Measurements from ENCODE around the gene CMTM7.
A peak's percentile ranks its signal among the peaks of the same experiment; 100 is the strongest.

The CMTM7 gene

GRCh38 chr3:32500231-32500630 lies 108.6 kb downstream of the CMTM7 start:
- no peak for DNase-seq (ENCODE audit: extremely low read depth, low read depth)
- TF ChIP-seq, protein P1, sequence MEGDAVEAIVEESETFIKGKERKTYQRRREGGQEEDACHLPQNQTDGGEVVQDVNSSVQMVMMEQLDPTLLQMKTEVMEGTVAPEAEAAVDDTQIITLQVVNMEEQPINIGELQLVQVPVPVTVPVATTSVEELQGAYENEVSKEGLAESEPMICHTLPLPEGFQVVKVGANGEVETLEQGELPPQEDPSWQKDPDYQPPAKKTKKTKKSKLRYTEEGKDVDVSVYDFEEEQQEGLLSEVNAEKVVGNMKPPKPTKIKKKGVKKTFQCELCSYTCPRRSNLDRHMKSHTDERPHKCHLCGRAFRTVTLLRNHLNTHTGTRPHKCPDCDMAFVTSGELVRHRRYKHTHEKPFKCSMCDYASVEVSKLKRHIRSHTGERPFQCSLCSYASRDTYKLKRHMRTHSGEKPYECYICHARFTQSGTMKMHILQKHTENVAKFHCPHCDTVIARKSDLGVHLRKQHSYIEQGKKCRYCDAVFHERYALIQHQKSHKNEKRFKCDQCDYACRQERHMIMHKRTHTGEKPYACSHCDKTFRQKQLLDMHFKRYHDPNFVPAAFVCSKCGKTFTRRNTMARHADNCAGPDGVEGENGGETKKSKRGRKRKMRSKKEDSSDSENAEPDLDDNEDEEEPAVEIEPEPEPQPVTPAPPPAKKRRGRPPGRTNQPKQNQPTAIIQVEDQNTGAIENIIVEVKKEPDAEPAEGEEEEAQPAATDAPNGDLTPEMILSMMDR (IDR thresholded peaks at IDR 0.05; ENCODE audit: low read depth, low read length, missing control alignments), result no peak
- H3K4me3 ChIP-seq (replicated peaks; ENCODE audit: low read depth, low read length), result no peak overlapping the region

DNA sequence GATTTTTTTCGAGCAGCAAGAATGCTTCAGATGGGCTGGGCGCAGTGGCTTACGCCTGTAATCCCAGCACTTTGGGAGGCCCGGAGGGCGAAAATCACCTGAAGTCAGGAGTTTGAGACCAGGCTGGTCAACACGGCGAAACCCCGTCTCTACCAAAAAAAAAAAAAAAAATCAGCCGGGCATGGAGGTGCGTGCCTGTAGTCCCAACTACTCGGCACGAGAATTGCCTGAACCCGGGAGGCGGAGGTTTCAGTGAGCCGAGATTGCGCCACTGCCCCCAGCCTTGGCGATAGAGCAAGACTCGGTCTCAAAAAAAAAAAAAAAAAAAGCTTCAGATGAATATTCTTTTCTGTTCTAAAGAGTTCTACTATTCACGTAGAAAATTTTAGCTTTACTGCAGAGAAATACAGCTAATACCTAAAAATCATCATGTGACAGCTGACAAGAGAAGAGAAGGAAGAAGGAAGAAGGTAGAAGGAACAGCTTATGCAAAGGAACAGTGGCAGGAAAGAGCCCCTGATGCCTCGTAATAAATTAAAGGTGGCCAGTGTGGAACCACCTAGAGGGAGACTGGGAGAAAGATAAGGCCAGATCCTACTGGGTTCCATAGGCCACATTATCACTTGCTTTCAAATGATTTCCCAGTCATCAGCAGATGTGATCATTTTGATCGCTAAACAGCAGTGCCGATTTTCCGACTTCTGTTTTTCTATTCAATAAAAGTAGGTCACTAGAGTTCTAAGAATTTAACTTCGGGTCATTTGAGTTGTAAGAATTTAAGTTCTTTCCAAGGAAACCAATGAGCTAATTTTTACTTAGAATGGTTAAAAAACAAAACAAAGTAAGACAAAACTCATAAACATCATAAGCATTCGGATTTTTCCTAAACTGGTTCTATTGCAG lies 109.5 kb downstream of the CMTM7 start:
- TF ChIP-seq, protein P1 (IDR thresholded peaks at IDR 0.05; ENCODE audit: low read depth, low read length, missing control alignments), result no peak
- peak overlapping the region; percentile 78 for H3K4me3 ChIP-seq (replicated peaks; ENCODE audit: low read depth, low read length)
- no peak for DNase-seq (ENCODE audit: extremely low read depth, low read depth)

DNA sequence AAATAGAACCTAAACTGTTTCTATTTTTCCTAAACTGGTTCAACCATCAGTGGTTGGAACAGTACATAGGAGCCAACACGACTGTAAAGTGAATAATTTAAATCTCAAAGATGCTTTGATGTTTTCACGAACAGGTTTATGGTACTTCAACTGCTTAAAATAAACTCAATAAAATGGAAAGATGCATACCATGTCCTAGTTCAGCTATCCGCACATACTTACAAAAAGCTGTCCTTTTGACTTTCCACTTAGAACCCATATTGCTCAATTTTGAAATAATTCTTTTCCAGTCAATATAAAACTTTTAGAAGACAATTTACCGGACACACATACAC lies 110.1 kb downstream of the CMTM7 start:
- no peak for DNase-seq (ENCODE audit: extremely low read depth, low read depth)
- H3K4me3 ChIP-seq (replicated peaks; ENCODE audit: low read depth, low read length), result peak overlapping the region; percentile 78
- TF ChIP-seq, protein P1 (IDR thresholded peaks at IDR 0.05; ENCODE audit: low read depth, low read length, missing control alignments), result no peak

- TF ChIP-seq, protein P1 (IDR thresholded peaks at IDR 0.05; ENCODE audit: low read depth, low read length, missing control alignments), result no peak
- H3K4me3 ChIP-seq (replicated peaks; ENCODE audit: low read depth, low read length), result peak within 1 kb of the TSS; percentile 78
- DNase-seq (ENCODE audit: extremely low read depth, low read depth), result peak; percentile 15
Measured at GRCh38 chr3:32502118-32502945, 110.7 kb downstream of the CMTM7 start, which contains the start of gene CMTM6. Gene CMTM6, minus strand, starts transcription at chr3:32502852. Its CDS starts 107 bp downstream, at chr3:32502745.

- TF ChIP-seq, protein P1 (IDR thresholded peaks at IDR 0.05; ENCODE audit: low read depth, low read length, missing control alignments), result no peak
- H3K4me3 ChIP-seq (replicated peaks; ENCODE audit: low read depth, low read length), result peak overlapping the region; percentile 78
- DNase-seq (ENCODE audit: extremely low read depth, low read depth), result no peak
Measured at GRCh38 chr3:32502946-32503286, 111.3 kb downstream of the CMTM7 start.

Data from HFF-Myc (cell line).